MG63 (cell line): ENCODE results near the gene PTCRA. TPM values are rescaled to one million over a fixed set of nuclear protein-coding genes. Genes with fewer than 3 reads are reported as not detected.

Experiments
- DNase-seq: peaks from one replicate; pipeline ENCODE4 v3.0.0-alpha.2; 2020
- H3K27me3 ChIP-seq: fragments of 250-450 bp; sonication (Bioruptor Pico); 2 replicates; pipeline ENCODE4 v1.5.1; 2020; ENCODE audit warnings: mild to moderate bottlenecking, moderate library complexity
- H3K36me3 ChIP-seq: fragments of 250-450 bp; sonication (Bioruptor Pico); 2 replicates; pipeline ENCODE4 v1.5.1; 2020; ENCODE audit warnings: mild to moderate bottlenecking, moderate library complexity
- H3K4me3 ChIP-seq: fragments of 250-450 bp; sonication (Bioruptor Pico); 2 replicates; pipeline ENCODE4 v1.5.1; 2020; ENCODE audit warnings: mild to moderate bottlenecking, moderate library complexity
- H3K9me3 ChIP-seq: fragments of 250-450 bp; sonication (Bioruptor Pico); 2 replicates; pipeline ENCODE4 v1.5.1; 2020; ENCODE audit warnings: mild to moderate bottlenecking, moderate library complexity
- total RNA-seq: library from RNA; depleted of rRNA; stranded (reverse); fragments of >200 nt; shearing (Covaris generic); gene quantifications from 2 replicates; pipeline ENCODE4 v1.2.3, GENCODE V29; 2014; ENCODE audit warnings: low replicate concordance

Gene PTCRA
- total RNA-seq, 1 experiment from 2014 or later = not detected

DNA sequence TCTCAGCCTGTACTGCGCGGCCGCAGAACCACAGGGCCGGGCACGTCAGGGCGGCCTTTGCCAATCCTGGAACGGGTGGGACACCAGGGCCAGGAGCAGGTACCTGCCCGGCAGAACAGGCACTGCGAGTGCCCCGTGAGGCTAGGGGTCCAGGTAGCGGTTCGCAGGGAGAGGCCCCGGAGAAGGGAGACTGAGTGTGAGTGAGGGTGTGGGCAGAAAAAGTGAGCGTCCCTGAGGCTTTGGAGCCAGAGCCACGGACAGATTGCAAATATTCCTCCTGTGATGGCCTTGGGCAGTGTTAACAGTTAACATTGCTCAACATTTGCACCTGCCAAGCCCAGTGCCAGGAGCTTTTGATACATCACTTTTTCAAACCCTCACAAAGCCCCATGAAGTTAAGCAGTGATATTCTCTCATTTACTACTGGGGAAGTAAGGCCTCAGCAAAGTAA, 45.2 kb downstream of the PTCRA start:
- no peak for DNase-seq
- H3K27me3 ChIP-seq = no peaks in the 10 kb centered on the region
- no peaks in the 10 kb centered on the region for H3K9me3 ChIP-seq
- no peak overlapping the region for H3K4me3 ChIP-seq
- H3K36me3 ChIP-seq = no peaks in the 10 kb centered on the region

DNA sequence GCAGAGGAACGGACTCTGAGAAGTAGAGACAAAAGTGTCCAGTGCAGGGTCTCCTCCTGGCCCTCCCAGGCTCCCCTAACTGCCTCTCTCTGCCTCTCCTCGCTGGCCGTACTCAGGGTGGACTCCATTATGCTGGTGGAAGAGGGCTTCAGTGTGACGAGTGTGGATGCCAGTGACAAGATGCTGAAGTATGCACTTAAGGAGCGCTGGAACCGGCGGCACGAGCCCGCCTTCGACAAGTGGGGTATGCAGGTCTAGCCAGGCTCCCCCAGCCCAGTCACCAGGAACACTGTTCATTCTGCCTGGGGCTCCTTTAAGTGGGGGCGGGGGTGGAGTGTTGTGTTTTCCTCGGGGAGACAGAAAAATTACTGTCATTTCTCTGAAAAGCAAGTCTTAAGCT, 46.2 kb downstream of the PTCRA start:
- no peaks in the 10 kb centered on the region for H3K9me3 ChIP-seq
- no peak overlapping the region for H3K4me3 ChIP-seq
- H3K36me3 ChIP-seq = no peaks in the 10 kb centered on the region
- no peaks in the 10 kb centered on the region for H3K27me3 ChIP-seq
- DNase-seq = no peak

DNA sequence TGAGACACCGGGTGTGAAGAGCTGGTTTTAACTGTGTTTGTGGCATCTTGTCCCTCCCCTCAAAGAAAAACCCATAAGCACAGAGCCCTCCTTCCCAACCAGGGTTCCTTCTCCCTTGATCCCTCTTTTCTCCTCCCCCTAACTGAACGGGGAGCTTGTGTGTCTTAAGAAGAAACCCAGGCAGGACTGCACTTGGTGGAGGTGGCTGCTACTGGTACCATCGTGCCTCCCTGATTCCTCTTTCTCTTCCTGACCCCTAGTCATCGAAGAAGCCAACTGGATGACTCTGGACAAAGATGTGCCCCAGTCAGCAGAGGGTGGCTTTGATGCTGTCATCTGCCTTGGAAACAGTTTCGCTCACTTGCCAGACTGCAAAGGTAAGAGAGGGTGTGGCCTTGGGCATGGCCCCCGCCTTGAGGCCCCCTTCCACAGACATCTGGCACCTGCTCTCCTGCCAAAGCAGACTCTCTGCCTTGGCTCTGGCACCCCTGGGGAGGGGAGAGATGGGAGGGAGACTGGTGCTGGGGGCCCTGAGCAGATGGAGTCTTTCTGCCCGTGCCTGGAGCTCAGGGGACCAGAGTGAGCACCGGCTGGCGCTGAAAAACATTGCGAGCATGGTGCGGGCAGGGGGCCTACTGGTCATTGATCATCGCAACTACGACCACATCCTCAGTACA, 46.8 kb downstream of the PTCRA start:
- Histone ChIP-seq H3K9me3 (no peaks in the 10 kb centered on the region), H3K27me3 (no peaks in the 10 kb centered on the region), H3K4me3 (no peak overlapping the region), H3K36me3 (no peaks in the 10 kb centered on the region)
- no peak for DNase-seq

DNA sequence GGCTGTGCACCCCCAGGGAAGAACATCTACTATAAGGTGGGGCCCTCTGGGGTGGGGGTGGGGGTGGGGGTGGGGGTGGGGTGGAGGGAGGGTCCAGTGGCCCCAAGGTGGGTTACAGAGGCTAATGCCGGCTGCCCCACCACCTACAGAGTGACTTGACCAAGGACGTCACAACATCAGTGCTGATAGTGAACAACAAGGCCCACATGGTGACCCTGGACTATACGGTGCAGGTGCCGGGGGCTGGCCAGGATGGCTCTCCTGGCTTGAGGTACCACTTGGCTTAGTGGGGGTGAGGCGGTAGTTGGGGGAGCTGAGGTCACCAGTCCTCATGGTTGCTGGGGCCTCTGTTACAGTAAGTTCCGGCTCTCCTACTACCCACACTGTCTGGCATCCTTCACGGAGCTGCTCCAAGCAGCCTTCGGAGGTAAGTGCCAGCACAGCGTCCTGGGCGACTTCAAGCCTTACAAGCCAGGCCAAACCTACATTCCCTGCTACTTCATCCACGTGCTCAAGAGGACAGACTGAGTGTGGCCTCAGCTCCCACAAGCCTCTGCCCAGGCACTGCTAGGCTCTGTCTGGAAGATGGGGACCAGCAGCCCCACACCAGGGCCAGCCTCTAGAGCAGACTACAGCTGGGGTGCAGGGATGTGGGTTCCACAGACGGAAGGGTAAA, 47.5 kb downstream of the PTCRA start:
- Histone ChIP-seq H3K27me3 (no peaks in the 10 kb centered on the region), H3K9me3 (no peaks in the 10 kb centered on the region), H3K36me3 (no peaks in the 10 kb centered on the region), H3K4me3 (no peak overlapping the region)
- DNase-seq = no peak

- peak; percentile 17 for DNase-seq
- Histone ChIP-seq H3K27me3 (no peaks in the 10 kb centered on the region), H3K4me3 (no peak overlapping the region), H3K36me3 (no peaks in the 10 kb centered on the region), H3K9me3 (no peaks in the 10 kb centered on the region)
These were observed 48.2 kb downstream of the PTCRA start for GRCh38 chr6:42963855-42964605.

DNA sequence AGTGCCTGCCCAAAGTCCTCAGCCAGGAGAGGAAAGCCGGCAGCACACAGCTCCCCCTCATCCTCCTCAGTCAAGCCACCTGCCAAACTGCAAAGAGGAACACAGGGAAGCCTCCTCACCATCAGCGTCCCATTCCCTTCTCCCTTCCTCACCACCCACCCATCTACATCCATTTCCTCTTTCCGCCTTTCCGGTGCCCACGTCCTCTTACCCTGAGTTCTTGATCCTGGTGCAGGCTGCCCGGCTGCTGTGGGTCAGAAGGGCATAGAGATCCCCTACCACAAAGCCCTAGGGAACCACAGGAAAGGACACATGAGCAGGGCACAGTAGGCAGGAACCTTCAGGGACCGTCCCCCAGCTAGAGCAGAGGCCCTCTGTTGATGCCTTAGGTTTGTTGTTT, 50.7 kb downstream of the PTCRA start:
- no peaks in the 10 kb centered on the region; the same call in 1 of the 2 replicates for H3K36me3 ChIP-seq
- no peaks in the 10 kb centered on the region for H3K27me3 ChIP-seq
- H3K4me3 ChIP-seq = no peak overlapping the region

GRCh38 chr6:42967228-42967627, 51.4 kb downstream of the PTCRA start:
- no peak overlapping the region for H3K4me3 ChIP-seq
- no peaks in the 10 kb centered on the region; the same call in 1 of the 2 replicates for H3K36me3 ChIP-seq
- no peaks in the 10 kb centered on the region for H3K9me3 ChIP-seq
- no peak for DNase-seq
- no peaks in the 10 kb centered on the region for H3K27me3 ChIP-seq

More for the DNA sequence above, 50.7 kb downstream of the PTCRA start:
- no peak for DNase-seq
- H3K9me3 ChIP-seq = no peaks in the 10 kb centered on the region

DNA sequence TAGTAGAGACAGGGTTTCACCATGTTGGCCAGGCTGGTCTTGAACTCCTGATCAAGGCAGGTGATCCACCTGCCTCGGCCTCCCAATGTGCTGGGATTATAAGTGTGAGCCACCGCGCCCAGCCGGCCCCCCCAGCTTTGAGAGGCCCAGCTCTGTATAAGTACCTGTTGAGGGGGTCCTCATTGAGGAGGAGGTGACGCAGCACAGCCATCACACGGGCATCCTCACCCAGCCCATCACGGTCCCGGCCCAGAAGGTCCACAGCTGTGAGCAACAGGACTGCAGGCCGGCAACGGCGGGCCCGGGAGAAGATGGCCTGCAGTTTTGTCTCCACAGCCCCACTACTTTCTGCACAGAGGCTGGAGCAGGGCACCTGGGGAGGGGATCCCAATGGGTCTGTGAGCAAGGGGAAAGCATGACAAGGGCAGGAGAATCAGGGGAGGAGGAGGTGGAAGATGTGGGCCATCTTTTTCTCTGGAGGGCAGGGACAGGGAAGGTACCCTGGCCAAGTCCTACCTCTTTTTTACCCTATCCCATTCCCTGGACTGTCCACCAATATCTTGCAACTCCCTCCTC, 52.4 kb downstream of the PTCRA start:
- Histone ChIP-seq H3K27me3 (no peaks in the 10 kb centered on the region), H3K36me3 (no peaks in the 10 kb centered on the region; the same call in 1 of the 2 replicates), H3K4me3 (no peak overlapping the region), H3K9me3 (no peaks in the 10 kb centered on the region)
- DNase-seq = no peak

GRCh38 chr6:42968783-42969182, 52.9 kb downstream of the PTCRA start:
- no peak for DNase-seq
- Histone ChIP-seq H3K4me3 (no peak overlapping the region), H3K36me3 (no peaks in the 10 kb centered on the region; the same call in 1 of the 2 replicates), H3K9me3 (no peaks in the 10 kb centered on the region), H3K27me3 (no peaks in the 10 kb centered on the region)

- no peaks in the 10 kb centered on the region; the same call in 1 of the 2 replicates for H3K36me3 ChIP-seq
- no peak overlapping the region for H3K4me3 ChIP-seq
- no peak for DNase-seq
- H3K9me3 ChIP-seq = no peaks in the 10 kb centered on the region
- no peaks in the 10 kb centered on the region for H3K27me3 ChIP-seq
These were observed 53.6 kb downstream of the PTCRA start for GRCh38 chr6:42969431-42969830.

DNA sequence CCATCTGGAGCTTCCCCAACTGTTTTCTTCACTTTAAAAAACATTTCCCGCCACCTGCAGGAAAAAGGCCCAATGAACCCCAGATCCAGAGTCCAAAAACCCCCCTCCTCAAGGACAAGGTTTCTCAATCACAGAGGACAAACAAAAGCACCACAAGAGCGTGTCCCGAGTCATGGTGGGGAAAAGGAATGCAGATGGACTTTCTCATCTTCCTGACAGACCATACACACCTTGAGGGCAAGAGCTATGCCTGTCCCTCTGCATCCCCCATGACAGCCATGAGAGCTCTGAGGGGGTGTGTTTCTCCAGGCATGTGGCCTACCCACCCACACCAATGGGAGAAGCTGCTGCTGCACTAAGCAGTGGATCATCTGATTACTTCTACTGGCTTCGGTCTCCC, 54.1 kb downstream of the PTCRA start:
- DNase-seq = no peak
- Histone ChIP-seq H3K27me3 (no peaks in the 10 kb centered on the region), H3K9me3 (no peaks in the 10 kb centered on the region), H3K4me3 (no peak overlapping the region), H3K36me3 (no peaks in the 10 kb centered on the region; the same call in 1 of the 2 replicates)

DNA sequence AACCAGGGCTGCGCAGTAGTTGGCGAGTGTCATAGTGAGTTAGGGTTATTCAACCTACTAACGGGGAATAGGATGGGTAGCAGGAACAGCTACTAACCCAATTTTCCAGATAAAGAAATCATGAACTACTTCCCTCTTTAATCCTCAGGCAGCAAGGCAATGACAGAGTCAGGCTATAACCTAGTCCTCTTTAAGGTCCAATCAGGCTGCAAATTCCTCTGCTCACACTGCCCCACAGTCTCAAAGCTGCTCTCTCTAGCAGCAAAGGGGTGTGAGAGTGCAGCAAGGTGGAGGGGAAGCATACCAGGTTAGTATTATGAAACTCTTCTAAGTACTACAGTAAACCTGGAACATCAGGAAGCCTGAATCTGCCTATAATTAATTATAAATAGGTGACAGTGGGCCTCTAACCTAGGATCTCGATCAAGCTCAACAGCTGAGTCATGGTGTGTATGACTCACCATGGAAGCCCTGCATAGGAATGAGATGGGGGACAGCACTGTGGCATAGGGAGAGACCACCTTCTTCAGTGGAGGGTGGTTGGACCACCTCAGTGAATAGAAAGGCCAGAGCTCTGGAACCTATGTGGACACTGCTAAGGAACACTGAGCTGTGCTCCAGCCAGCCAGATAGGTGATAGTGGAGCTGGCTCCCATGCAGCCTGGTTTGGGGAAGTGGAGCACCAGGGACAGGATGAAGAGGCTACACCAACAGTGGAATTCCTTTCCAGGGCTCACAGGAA, 55.2 kb downstream of the PTCRA start:
- no peak overlapping the region for H3K4me3 ChIP-seq
- no peak for DNase-seq
- no peaks in the 10 kb centered on the region; the same call in 1 of the 2 replicates for H3K36me3 ChIP-seq
- H3K27me3 ChIP-seq = no peaks in the 10 kb centered on the region
- no peaks in the 10 kb centered on the region for H3K9me3 ChIP-seq

DNA sequence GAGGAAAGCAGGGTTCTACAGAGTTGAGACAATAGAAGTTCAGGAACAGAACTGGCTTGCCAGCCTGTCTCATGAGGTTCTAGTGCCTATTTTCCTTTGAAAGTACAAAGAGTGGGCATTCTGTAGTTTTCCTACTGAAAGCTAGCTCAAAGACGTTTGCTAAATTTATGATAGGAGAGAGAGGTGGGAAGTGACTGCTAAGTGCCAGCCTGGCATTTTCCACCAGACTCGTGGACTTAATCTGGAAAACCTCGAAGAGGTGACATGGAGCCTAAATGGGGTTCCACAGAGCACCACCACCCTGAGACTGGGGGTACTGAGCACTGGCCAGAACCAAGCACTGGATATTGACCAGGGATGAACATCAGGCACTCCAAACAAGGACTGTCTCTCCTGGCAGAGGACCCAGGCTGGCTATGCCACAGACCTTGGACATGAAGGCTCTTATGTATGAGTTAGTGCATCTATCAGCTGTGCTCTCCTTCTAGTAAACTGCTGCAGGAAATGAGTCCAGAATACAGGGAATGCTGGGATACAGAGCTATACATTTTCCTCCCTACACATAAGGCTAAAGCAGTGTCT, 56.0 kb downstream of the PTCRA start:
- Histone ChIP-seq H3K36me3 (no peaks in the 10 kb centered on the region; the same call in 1 of the 2 replicates), H3K27me3 (no peaks in the 10 kb centered on the region), H3K4me3 (no peak overlapping the region), H3K9me3 (no peaks in the 10 kb centered on the region)
- DNase-seq = peak; percentile 11

DNA sequence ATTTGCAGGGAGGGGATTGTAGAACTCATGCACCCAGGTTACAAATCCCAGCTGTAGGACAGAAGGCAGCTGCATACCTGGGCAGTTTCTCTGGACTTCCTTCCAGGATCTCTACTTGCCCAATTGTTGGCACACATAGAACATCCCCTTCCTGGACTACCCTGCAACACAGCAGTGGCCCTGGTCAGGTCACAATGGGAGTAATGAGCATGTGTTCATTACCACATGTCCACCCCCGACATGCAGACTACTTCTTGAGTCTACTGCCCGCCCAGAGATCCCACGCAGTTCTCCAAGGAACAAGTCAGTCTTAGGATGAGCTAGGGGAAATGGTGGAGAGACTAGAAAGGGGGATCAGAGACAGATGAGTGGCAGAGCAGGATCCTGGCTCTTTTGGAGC, 58.1 kb downstream of the PTCRA start:
- Histone ChIP-seq H3K4me3 (no peak overlapping the region), H3K27me3 (no peaks in the 10 kb centered on the region), H3K36me3 (peaks cover 2% of the 10 kb centered on the region), H3K9me3 (no peaks in the 10 kb centered on the region)
- no peak for DNase-seq

DNA sequence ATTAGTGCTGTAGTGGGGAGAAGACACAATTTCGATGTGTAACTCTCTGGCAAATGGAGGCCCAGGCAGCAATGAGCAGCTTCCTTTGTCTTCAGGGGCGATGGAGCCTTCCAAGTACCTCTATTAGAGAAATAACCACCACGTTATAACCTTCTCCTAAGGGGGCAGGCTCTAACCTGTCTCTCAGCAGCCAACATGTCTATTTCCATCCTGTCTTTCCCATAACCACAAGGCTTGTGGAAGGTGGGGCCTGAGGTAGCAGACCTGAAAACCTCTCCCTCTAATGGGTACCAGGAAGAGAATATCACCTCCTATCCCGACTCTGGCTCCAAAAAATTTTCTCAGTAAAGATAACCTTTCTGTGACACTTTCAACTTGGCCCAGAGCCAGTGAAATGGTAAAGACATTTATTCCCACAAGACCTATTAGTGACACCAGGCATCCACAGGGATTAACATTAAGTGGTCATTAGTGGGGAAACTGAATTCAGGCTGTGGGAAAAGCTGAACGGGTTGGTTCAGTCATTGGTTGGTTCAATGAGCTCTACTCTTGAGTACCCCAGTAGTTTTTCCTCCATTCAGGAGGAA, 59.2 kb downstream of the PTCRA start:
- no peak for DNase-seq
- peaks cover 2% of the 10 kb centered on the region; the same call in 1 of the 2 replicates for H3K36me3 ChIP-seq
- H3K27me3 ChIP-seq = no peaks in the 10 kb centered on the region
- no peak overlapping the region for H3K4me3 ChIP-seq
- no peaks in the 10 kb centered on the region for H3K9me3 ChIP-seq
